Uterus (tissue), 4 donors: ENCODE data around the gene AGPS. TPM values are rescaled to one million over a fixed set of nuclear protein-coding genes. Genes with fewer than 3 reads are reported as not detected.

Source experiments
- DNase-seq, 2 donors: peaks; one replicate each; pipeline ENCODE4 v3.0.0-alpha.2; 2019 to 2020
- H3K27ac ChIP-seq, 2 donors: fragments of 200-600 bp; sonication (generic); 1 replicate in 1 of 2; 2 replicates in 1 of 2; pipeline ENCODE4 v1.5.1; 2016 to 2018
- H3K27me3 ChIP-seq, 2 donors: fragments of 200-600 bp; sonication (generic); one replicate each; pipeline ENCODE4 v1.5.1; 2018 to 2019; ENCODE audit warnings: control low read depth in 1 of 2
- H3K36me3 ChIP-seq, 2 donors: fragments of 200-600 bp; sonication (generic); one replicate each; pipeline ENCODE4 v1.5.1; 2019; ENCODE audit warnings: control low read depth in 1 of 2
- H3K4me1 ChIP-seq, 2 donors: fragments of 200-600 bp; sonication (generic); one replicate each; pipeline ENCODE4 v1.5.1; 2018 to 2019; ENCODE audit warnings: control low read depth in 1 of 2
- H3K4me3 ChIP-seq, 2 donors: fragments of 200-600 bp; sonication (generic); 1 replicate in 1 of 2; 2 replicates in 1 of 2; pipeline ENCODE4 v1.5.1; 2018 to 2019; ENCODE audit warnings: mild to moderate bottlenecking in 1 of 2
- H3K9me3 ChIP-seq, 2 donors: fragments of 200-600 bp; sonication (generic); one replicate each; pipeline ENCODE4 v1.5.1; 2019; ENCODE audit warnings: control low read depth in 1 of 2
- POLR2A ChIP-seq, 2 donors: fragments of 450-650 bp; IDR thresholded peaks; one replicate each; pipeline ENCODE4 v1.6.1; 2016; ENCODE audit warnings: antibody characterized with exemption in 2 of 2, mild to moderate bottlenecking in 1 of 2, moderate library complexity in 1 of 2
- intact Hi-C: fragments of 100-400 bp; cut with DNase I; formaldehyde crosslinking; loops from one replicate; pipeline ENCODE4 v1.15.1; 2023; ENCODE audit warnings: low total_unique reads
- total RNA-seq, 4 donors: library from RNA; depleted of rRNA in 3 of 4; stranded (reverse); fragments of >200 nt in 3 of 4; gene quantifications; one replicate each; pipeline versions ENCODE4 v1.1.0 to v1.2.4, GENCODE V29; 2014 to 2023
- TF ChIP-seq, protein P1 (sequence below), 4 experiments: fragments of 200-600 bp in 2 of 4; fragments of 450-650 bp in 2 of 4; sonication (generic) in 2 of 4; IDR thresholded peaks; one replicate each; pipeline ENCODE4 v1.5.1; 2016 to 2019; ENCODE audit warnings: antibody characterized with exemption in 4 of 4, mild to moderate bottlenecking in 2 of 4, moderate library complexity in 1 of 4
- donor health status: DM: yes; HTN: yes; CAD: no.

AGPS gene
- total RNA-seq, 4 donors from 2014 or later, result 10.2 to 64.4 (median 40.0) TPM

DNA sequence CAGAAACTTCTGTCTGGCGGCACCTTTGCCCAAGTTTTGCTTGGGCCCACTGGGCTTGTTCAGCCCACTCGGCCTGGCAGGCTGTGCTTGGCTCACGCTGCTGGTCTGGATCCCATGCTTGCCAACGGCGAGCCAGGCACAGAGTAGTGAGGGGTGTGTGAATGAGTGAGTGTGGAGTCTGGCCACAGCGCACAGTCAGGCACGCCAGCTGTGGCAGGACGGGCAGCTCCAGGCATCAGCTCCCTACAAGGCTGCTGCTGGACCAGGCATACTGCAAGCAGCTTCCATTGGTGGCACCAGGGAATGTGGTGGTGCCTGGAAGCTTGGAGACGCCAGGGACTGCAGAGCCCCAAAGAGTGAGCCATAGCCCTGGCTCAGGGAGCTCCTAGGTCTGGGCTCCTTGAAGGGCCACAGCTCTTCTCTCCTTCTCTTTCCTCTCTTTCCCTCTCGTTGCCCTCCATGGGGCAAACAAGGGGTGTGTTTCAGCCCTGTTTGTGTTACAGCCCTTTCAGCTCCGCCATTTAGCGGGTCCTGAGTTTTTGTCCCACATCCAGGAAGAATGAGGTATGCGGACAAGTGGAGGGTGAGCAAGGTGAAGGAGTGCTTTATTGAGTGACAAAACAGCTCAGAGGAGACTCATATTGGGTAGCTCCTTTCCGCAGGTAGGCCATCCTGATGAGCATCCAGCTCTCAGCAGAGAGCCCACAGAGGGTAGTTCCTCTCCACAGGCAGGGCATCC is 73.0 kb downstream of the AGPS start:
- Histone ChIP-seq H3K4me3 (no peak overlapping the region), H3K9me3 (no peaks in the 10 kb centered on the region), H3K4me1 (peaks cover 0 to 3% of the 10 kb centered on the region in 2 donors), H3K27ac (no peak overlapping the region), H3K27me3 (no peaks in the 10 kb centered on the region), H3K36me3 (no peaks in the 10 kb centered on the region)
- no peak for DNase-seq
- no peak for TF ChIP-seq POLR2A (IDR thresholded peaks at IDR 0.05)
- TF ChIP-seq, protein P1, sequence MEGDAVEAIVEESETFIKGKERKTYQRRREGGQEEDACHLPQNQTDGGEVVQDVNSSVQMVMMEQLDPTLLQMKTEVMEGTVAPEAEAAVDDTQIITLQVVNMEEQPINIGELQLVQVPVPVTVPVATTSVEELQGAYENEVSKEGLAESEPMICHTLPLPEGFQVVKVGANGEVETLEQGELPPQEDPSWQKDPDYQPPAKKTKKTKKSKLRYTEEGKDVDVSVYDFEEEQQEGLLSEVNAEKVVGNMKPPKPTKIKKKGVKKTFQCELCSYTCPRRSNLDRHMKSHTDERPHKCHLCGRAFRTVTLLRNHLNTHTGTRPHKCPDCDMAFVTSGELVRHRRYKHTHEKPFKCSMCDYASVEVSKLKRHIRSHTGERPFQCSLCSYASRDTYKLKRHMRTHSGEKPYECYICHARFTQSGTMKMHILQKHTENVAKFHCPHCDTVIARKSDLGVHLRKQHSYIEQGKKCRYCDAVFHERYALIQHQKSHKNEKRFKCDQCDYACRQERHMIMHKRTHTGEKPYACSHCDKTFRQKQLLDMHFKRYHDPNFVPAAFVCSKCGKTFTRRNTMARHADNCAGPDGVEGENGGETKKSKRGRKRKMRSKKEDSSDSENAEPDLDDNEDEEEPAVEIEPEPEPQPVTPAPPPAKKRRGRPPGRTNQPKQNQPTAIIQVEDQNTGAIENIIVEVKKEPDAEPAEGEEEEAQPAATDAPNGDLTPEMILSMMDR (IDR thresholded peaks at IDR 0.05), result no peak
- intact Hi-C loops, result no loop called here

DNA sequence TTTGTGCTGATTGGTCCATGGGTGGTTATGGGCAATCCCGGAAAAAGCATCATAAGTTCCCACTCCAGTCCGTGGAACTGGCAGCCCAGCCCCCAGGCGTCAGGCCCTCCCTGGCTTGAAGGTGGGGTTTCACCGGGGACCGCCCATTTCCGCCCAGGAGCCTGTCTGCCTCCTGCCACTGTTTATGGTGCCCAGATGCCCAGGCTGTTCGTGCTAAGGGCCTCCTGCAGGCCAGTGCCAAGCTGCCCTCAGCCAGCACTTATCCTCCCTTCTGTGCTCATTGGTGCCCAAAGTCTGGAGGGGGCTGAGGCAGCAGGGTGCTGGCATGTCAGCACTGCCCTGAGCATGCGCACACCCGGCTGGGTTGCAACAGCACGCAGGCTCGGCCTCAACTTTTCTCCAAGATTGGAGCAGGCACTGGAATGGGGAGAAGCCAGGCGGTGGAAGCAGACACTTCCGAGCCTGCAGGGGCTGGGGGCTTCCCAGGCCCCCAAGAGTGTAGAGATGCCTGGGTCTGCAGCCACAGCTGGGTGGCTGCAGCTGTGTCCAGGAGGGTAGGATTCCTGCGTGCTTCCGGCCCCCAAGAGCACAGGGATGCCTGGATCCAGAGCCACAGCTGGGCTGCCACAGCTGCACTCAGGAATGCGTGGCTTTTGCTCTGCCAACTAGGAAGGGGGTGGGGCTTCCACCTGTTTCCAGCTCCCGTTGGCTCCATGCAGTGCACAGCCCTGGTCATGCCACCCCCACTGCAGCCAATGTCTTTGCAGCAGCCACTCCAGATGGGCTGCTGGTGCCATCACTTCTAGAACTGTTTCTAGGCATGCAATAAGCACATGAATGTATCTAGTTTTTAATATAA is 74.0 kb downstream of the AGPS start:
- no peak for TF ChIP-seq POLR2A (IDR thresholded peaks at IDR 0.05)
- TF ChIP-seq, protein P1 (IDR thresholded peaks at IDR 0.05), result no peak
- no peaks in the 10 kb centered on the region for H3K9me3 ChIP-seq
- no peak overlapping the region for H3K27ac ChIP-seq
- intact Hi-C loops, result no loop called here
- H3K4me3 ChIP-seq, result no peak overlapping the region
- DNase-seq, result no peak
- peaks cover 0 to 3% of the 10 kb centered on the region in 2 donors for H3K4me1 ChIP-seq
- no peaks in the 10 kb centered on the region for H3K36me3 ChIP-seq
- H3K27me3 ChIP-seq, result no peaks in the 10 kb centered on the region

DNA sequence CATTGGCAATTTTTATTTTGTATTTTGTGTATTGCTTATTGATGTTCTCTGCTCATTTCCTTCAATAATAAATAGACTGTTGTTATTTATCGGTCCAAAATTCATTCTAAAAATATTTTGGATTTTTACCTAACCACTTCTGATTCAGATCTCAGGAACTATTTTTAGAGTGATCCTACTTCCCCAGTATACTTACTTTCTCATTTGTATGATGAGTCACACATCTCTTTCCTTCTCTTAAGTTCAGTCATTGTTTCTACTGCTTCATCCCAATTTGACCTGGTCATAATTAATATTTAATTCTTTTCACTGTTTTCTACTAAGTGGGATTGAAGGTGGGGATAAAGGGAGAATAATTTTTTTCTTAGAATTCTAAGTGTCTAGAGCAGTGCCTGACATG is 75.1 kb downstream of the AGPS start:
- Histone ChIP-seq H3K27me3 (no peaks in the 10 kb centered on the region), H3K4me3 (no peak overlapping the region), H3K36me3 (no peaks in the 10 kb centered on the region), H3K9me3 (peaks cover 0 to 8% of the 10 kb centered on the region in 2 donors), H3K27ac (no peak overlapping the region), H3K4me1 (peaks cover 0 to 3% of the 10 kb centered on the region in 2 donors)
- TF ChIP-seq, protein P1 (IDR thresholded peaks at IDR 0.05), result no peak
- TF ChIP-seq POLR2A (IDR thresholded peaks at IDR 0.05), result no peak
- intact Hi-C loops, result no loop called here
- no peak for DNase-seq

DNA sequence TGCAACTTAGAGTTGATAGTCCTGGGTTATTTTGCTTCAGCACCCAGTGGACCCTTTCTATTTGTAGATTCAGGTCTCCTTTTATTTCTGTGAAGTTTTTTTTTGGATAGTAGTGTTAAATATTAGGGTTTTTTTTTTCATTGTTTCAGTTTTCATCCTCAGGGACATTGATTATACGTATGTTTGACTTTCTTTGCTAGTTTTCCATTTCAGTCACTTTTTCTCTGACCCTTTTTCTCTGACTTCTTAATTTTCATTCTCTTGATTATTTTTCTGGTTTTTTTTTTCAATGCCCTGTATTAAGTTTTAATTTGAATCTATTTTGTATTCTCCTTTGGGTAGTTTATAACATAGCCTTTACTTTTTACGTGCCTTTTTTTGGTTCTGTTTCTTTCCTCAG is 79.4 kb downstream of the AGPS start:
- intact Hi-C loops, result no loop called here
- TF ChIP-seq, protein P1 (IDR thresholded peaks at IDR 0.05), result no peak
- no peak for TF ChIP-seq POLR2A (IDR thresholded peaks at IDR 0.05)
- Histone ChIP-seq H3K4me1 (no peaks in the 10 kb centered on the region), H3K36me3 (no peaks in the 10 kb centered on the region), H3K27ac (no peak overlapping the region), H3K4me3 (no peak overlapping the region), H3K9me3 (peaks cover 0 to 8% of the 10 kb centered on the region in 2 donors), H3K27me3 (no peaks in the 10 kb centered on the region)
- no peak for DNase-seq

DNA sequence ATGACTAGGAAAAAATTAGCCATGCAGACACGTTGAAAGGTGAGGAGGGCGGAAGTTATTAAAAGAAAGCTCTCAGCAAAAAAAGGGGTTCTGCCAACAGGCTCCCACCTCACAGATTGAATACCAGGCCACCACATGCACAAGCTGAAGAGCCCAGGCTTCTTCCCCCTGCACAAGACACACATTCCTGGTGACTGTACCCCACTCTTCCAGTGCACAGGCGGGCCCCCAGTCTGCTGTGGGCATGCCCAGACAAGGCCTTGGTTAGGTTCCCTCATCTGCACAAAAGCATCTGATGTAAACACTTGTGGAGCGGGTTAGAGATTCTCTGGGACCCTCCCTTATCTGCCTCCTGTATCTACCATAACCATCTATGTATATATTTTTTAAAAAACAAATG is 81.7 kb downstream of the AGPS start:
- intact Hi-C loops, result no loop called here
- TF ChIP-seq POLR2A (IDR thresholded peaks at IDR 0.05), result no peak
- TF ChIP-seq, protein P1 (IDR thresholded peaks at IDR 0.05), result no peak
- H3K9me3 ChIP-seq, result peaks cover 0 to 8% of the 10 kb centered on the region in 2 donors
- no peak for DNase-seq
- H3K4me3 ChIP-seq, result no peak overlapping the region
- no peak overlapping the region for H3K27ac ChIP-seq
- no peaks in the 10 kb centered on the region for H3K36me3 ChIP-seq
- no peaks in the 10 kb centered on the region for H3K4me1 ChIP-seq
- H3K27me3 ChIP-seq, result no peaks in the 10 kb centered on the region
